ENCODE results near the gene RAMP1.

Gene RAMP1

DNA sequence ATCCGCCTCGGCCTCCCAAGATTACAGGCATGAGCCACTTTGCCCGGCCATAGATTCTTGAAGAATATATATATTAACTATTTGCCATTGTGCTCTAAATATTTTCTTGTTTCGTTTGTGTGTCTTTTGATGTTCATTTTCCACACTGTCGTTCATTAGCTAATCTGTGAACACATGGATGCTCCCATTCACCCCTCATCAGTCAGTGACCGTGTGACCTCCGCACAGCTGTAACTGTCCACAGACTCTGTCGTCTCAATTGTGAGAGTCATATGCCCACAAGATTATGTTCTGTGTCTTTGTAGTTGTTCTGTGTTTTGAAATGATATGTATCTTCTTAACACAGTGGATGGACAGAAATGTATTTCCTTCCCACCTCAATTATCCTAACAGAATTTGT is 29.6 kb downstream of the RAMP1 start:
- Histone ChIP-seq H3K9me3 (ENCODE audit: control insufficient read depth, insufficient read depth, low read length) (no peaks in the 10 kb centered on the region), H3K9ac (ENCODE audit: low read depth, low read length) (no peak overlapping the region), H3K4me1 (ENCODE audit: insufficient read depth, low read length) (no peaks in the 10 kb centered on the region; the same call in 1 of the 2 replicates), H3K36me3 (ENCODE audit: insufficient read depth, low read length) (no peaks in the 10 kb centered on the region)

DNA sequence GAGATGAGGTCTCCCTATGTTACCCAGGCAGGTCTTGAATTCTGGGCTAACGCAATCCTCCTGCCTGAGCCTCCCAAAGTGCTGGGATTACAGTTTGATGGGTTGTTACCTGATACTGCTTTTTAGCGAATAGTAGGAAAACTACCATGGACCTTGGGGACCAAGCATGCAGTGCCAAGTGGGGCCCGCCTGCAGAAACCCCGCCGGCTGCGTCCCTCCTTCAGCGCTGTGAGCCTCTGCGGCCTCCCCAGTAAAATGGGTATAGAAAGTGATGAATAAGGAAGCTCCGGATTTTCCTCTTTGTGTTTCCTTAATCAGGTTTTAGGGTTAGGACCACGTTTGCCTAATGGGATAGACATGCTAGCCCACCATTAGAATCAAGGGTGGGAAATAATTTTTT is 30.4 kb downstream of the RAMP1 start:
- Histone ChIP-seq H3K36me3 (ENCODE audit: insufficient read depth, low read length) (no peaks in the 10 kb centered on the region), H3K9me3 (ENCODE audit: control insufficient read depth, insufficient read depth, low read length) (no peaks in the 10 kb centered on the region), H3K4me1 (ENCODE audit: insufficient read depth, low read length) (no peaks in the 10 kb centered on the region; the same call in 1 of the 2 replicates), H3K9ac (ENCODE audit: low read depth, low read length) (no peak overlapping the region)

DNA sequence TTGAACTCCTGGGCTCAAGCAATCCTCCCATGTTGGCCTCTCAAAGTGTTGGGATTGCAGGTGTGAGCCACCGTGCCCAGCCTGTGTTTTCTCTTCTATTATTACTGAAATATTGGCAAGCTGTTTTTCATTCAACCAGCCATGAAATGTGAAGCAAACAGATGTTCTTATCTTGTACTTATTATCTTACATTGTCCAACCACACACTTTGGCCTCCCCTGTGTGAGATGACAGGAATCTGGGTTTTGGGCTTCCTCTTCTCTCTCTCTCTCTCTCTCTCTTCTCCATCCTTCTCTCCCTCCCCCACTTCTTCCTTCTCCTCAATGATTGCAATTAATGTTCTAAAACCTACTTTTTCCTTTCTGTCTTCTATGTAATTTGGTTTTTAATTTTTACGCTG is 33.1 kb downstream of the RAMP1 start:
- no peaks in the 10 kb centered on the region; the same call in 1 of the 2 replicates for H3K4me1 ChIP-seq (ENCODE audit: insufficient read depth, low read length)
- no peak overlapping the region for H3K9ac ChIP-seq (ENCODE audit: low read depth, low read length)
- no peaks in the 10 kb centered on the region for H3K9me3 ChIP-seq (ENCODE audit: control insufficient read depth, insufficient read depth, low read length)
- no peaks in the 10 kb centered on the region for H3K36me3 ChIP-seq (ENCODE audit: insufficient read depth, low read length)

- H3K9me3 ChIP-seq (ENCODE audit: control insufficient read depth, insufficient read depth, low read length) = no peaks in the 10 kb centered on the region
- no peaks in the 10 kb centered on the region; the same call in 1 of the 2 replicates for H3K4me1 ChIP-seq (ENCODE audit: insufficient read depth, low read length)
- no peak overlapping the region for H3K9ac ChIP-seq (ENCODE audit: low read depth, low read length)
- H3K36me3 ChIP-seq (ENCODE audit: insufficient read depth, low read length) = no peaks in the 10 kb centered on the region
These were observed 33.7 kb downstream of the RAMP1 start for GRCh38 chr2:237892984-237893595.

DNA sequence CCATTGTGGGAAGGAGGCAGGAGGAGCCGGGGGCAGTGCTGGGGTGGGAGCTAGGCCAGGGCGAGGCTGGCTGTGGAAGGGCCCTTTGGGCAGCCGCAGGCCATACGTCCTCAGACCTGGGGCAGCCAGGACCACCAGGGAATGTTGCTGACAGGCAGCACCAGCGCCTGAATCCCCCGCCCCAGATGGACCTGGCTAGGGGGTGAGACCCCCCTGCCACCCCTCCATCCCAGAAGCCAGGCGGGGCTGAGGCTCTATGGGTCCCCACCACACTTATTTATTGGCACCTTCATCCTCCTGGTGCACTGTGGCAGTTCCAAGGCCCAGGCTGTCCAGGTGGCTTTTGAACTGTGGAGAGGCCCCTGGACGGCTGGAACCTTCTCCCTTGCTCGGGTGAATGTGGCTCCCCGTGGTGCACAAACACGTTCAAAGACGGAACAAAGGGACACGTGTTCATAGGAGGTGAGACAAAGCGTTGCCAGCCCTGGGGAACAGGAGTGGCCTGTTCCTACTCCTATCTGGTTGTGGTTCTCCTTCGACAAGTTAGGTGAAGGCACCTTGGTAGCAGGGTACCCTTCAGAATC is 35.1 kb downstream of the RAMP1 start:
- Histone ChIP-seq H3K36me3 (ENCODE audit: insufficient read depth, low read length) (no peaks in the 10 kb centered on the region), H3K9ac (ENCODE audit: low read depth, low read length) (no peak overlapping the region), H3K9me3 (ENCODE audit: control insufficient read depth, insufficient read depth, low read length) (no peaks in the 10 kb centered on the region), H3K4me1 (ENCODE audit: insufficient read depth, low read length) (no peaks in the 10 kb centered on the region; the same call in 1 of the 2 replicates)

- Histone ChIP-seq H3K36me3 (ENCODE audit: insufficient read depth, low read length) (no peaks in the 10 kb centered on the region), H3K4me1 (ENCODE audit: insufficient read depth, low read length) (no peaks in the 10 kb centered on the region; the same call in 1 of the 2 replicates), H3K9ac (ENCODE audit: low read depth, low read length) (no peak overlapping the region), H3K9me3 (ENCODE audit: control insufficient read depth, insufficient read depth, low read length) (no peaks in the 10 kb centered on the region)
These were observed 35.6 kb downstream of the RAMP1 start for GRCh38 chr2:237894986-237895543.

DNA sequence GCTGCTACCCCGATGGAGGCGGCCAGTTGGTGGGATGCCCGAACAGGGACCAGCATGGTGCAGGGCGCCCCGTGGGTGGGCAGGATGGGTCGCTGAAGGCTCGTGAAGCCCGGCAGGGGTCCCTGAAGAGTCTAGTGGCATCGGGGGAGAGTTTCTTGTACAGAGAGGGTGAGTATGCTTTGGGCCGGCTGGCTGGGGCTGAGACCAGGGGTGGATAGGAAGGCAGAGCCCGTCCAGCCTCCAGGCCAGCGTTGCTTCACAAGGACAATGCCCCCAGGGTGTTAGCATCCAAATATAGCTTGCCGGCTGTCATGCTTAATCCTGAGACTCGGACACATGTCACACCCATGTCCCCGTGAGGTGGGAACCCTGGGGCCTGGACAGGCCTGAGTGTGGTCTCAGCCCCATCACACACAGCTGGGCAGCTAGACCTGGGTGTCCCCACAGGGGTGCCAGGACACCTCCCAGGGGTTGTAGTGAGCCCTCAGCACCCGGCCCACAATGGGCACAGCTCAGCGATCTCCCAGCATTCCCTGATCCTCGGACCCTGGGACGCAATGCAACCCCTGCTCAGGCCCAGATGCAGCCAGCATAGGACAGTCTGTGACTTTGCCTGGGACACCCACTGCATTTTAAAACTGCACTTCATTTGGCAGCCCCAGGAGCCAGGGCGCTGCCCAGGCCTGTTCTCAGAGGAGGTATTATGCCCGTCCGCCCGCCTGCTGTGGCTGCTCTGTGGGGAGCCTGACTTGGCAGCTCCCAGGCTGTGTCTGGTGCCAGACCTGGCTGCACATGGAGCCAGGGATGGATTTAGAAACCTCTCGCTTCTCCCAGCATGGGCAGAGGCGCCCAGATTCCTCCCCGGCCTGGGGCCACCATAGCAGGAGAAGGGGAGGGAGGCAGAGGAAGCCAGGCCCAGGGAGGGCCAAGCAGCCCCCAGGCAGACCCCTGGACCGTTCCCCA is 36.4 kb downstream of the RAMP1 start:
- H3K9ac ChIP-seq (ENCODE audit: low read depth, low read length) = no peak overlapping the region
- H3K36me3 ChIP-seq (ENCODE audit: insufficient read depth, low read length) = no peaks in the 10 kb centered on the region
- no peaks in the 10 kb centered on the region for H3K9me3 ChIP-seq (ENCODE audit: control insufficient read depth, insufficient read depth, low read length)
- H3K4me1 ChIP-seq (ENCODE audit: insufficient read depth, low read length) = no peaks in the 10 kb centered on the region; the same call in 1 of the 2 replicates

DNA sequence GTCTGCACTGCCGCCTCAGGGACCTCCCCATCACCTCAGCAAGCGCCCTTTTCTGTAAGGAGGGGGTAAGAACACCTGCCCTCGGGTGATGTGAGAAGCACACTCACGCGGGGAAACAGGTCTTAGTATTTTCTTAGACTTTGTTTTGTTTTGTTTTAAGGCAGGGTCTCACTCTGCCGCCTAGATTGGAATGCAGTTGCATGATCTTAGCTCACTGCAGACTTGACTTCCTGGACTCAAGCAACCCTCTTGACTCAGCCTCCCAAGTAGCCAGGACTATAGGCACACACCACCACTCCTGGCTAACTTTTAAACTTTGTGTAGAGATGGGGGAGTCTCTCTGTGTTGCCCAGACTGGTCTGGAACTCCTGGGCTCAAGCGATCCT is 37.1 kb downstream of the RAMP1 start:
- H3K4me1 ChIP-seq (ENCODE audit: insufficient read depth, low read length) = no peaks in the 10 kb centered on the region; the same call in 1 of the 2 replicates
- no peaks in the 10 kb centered on the region for H3K9me3 ChIP-seq (ENCODE audit: control insufficient read depth, insufficient read depth, low read length)
- H3K36me3 ChIP-seq (ENCODE audit: insufficient read depth, low read length) = no peaks in the 10 kb centered on the region
- H3K9ac ChIP-seq (ENCODE audit: low read depth, low read length) = no peak overlapping the region

- Histone ChIP-seq H3K4me1 (ENCODE audit: insufficient read depth, low read length) (no peaks in the 10 kb centered on the region; the same call in 1 of the 2 replicates), H3K9me3 (ENCODE audit: control insufficient read depth, insufficient read depth, low read length) (no peaks in the 10 kb centered on the region), H3K36me3 (ENCODE audit: insufficient read depth, low read length) (no peaks in the 10 kb centered on the region), H3K9ac (ENCODE audit: low read depth, low read length) (no peak overlapping the region)
These were observed 37.5 kb downstream of the RAMP1 start for GRCh38 chr2:237896956-237897355.

DNA sequence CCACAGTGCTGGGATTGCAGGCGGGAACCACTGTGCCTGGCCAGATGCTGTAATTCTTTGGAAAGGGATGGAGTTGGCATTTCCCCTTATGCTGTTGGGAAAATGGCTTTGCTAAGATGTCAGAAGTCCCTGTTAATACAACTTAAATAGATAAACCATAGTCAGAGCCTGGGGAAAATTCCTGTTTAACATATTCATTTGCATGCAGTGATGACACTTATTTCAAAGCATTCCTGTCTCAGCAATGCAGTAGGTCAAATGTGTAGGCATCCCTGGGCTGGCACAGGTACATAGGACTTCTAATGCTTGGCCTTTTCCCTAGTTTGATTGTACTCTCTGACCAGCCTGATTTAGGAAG is 38.6 kb downstream of the RAMP1 start:
- Histone ChIP-seq H3K9me3 (ENCODE audit: control insufficient read depth, insufficient read depth, low read length) (no peaks in the 10 kb centered on the region), H3K9ac (ENCODE audit: low read depth, low read length) (no peak overlapping the region), H3K4me1 (ENCODE audit: insufficient read depth, low read length) (no peaks in the 10 kb centered on the region; the same call in 1 of the 2 replicates), H3K36me3 (ENCODE audit: insufficient read depth, low read length) (no peaks in the 10 kb centered on the region)

DNA sequence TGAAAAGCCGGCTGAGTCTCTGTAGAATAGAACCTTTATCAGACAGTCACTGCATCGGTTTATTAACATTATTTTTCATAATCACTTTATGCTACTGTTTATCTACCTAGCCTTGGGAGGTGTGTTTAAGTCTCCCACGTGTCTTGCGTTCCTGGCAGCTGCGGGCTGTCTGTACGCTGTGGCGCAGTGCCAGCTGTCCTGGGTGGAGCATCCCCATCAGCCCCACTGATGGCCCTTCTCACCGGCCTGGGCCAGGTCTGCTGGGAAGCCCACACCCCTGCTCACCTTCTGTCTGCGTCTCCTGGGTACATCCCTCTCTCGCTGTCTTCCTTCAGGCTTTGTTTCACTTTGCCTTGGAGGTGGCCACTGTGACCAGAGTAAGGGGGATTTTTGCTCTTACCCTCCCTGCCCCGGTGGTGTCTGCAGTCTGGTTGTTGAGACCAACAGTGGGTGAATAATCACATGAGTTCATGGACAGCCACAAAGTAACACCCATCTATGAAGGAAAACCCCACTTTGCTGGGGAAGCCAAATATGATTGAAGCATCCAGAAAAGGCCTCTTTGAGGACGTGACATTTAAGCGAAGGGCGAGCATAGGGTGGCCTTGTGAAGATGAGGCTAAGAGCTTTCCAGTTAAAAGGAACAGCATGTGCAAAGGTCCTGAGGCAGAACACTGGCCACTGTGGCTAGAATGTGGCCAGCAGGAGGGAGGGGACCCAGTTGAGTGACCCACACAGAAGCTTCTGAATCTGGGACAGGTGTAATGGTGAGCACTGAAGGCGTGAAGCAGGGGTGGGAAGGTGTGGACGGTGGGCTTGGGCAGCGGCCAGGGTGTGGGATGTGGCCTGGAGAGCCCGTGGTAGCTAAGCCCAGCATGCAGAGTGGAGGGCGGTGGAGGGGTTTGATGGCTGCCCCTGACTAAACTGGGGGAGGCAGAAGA is 41.7 kb downstream of the RAMP1 start:
- H3K9me3 ChIP-seq (ENCODE audit: control insufficient read depth, insufficient read depth, low read length) = no peaks in the 10 kb centered on the region
- H3K36me3 ChIP-seq (ENCODE audit: insufficient read depth, low read length) = no peaks in the 10 kb centered on the region
- H3K4me1 ChIP-seq (ENCODE audit: insufficient read depth, low read length) = no peaks in the 10 kb centered on the region; the same call in 1 of the 2 replicates
- no peak overlapping the region for H3K9ac ChIP-seq (ENCODE audit: low read depth, low read length)

- no peaks in the 10 kb centered on the region; the same call in 1 of the 2 replicates for H3K4me1 ChIP-seq (ENCODE audit: insufficient read depth, low read length)
- H3K9me3 ChIP-seq (ENCODE audit: control insufficient read depth, insufficient read depth, low read length) = no peaks in the 10 kb centered on the region; the same call in 1 of the 2 replicates
- H3K36me3 ChIP-seq (ENCODE audit: insufficient read depth, low read length) = no peaks in the 10 kb centered on the region
- H3K9ac ChIP-seq (ENCODE audit: low read depth, low read length) = no peak overlapping the region
These were observed 42.8 kb downstream of the RAMP1 start for GRCh38 chr2:237901932-237902850.

All from ES-I3 (cell line).